ENCODE measurements around the gene EMID1.

The EMID1 gene

DNA sequence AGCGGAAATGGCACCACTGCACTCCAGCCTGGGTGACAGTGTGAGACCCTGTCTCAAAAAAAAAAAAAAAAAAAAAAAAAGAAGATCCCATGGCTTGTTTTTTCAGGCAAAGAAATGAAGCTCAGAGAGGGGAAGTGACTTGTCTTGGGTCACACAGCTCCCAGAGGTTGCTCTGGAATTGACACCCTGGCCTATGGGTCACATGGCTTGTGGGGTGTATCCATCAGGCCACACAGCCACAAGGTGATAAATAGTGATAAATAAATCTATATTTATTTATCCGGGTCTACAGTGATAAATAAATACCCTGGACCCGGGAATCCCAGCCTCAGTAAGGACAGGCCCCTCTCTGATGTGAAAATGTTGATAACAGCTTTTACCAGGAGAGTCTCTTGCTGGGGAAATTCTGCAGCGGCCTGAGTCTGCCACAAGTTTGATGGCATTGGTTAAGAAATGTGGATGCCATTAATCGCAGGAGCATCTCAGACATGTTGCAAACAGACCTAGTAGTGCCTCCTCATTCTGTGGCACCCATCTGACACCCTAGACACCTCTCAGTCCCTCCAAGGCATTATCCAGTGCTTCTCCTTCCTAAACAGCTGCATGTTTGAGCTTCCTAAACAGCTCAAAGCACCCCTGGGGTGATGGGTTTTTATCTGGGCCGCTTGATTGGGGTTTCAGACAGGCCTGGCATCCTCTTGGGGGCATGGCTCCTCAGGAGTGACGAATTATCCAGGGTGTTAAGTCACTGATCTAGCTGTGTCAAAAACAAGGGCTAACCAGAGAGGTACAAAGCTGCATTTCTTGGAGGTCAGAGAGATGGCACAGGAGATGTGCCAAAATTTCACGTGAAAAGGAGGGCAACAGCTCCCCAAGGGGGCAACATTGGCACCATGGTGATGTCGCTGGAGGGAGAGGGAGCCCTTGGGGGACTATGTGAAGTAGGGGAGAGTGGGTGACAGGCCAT is 1.9 kb upstream of the EMID1 start:
- no peak overlapping the region for H3K4me3 ChIP-seq (ENCODE audit: low read length)
- peaks cover 4% of the 10 kb centered on the region for H3K4me1 ChIP-seq (ENCODE audit: control insufficient read depth, insufficient read depth, low read length)
- H3K27ac ChIP-seq (ENCODE audit: low read length): no peak overlapping the region
- no CpG with 5 or more reads among the region's 9 CpGs for WGBS (ENCODE audit: insufficient coverage, insufficient read length)
- no peaks in the 10 kb centered on the region for H3K9me3 ChIP-seq (ENCODE audit: control insufficient read depth, insufficient read depth, low read length)
- no peaks in the 10 kb centered on the region for H3K36me3 ChIP-seq (ENCODE audit: control insufficient read depth, insufficient read depth, low read length)
- no peak for DNase-seq (ENCODE audit: low read depth, low spot score)
- no peaks in the 10 kb centered on the region for H3K27me3 ChIP-seq (ENCODE audit: control insufficient read depth, insufficient read depth, low read length)

DNA sequence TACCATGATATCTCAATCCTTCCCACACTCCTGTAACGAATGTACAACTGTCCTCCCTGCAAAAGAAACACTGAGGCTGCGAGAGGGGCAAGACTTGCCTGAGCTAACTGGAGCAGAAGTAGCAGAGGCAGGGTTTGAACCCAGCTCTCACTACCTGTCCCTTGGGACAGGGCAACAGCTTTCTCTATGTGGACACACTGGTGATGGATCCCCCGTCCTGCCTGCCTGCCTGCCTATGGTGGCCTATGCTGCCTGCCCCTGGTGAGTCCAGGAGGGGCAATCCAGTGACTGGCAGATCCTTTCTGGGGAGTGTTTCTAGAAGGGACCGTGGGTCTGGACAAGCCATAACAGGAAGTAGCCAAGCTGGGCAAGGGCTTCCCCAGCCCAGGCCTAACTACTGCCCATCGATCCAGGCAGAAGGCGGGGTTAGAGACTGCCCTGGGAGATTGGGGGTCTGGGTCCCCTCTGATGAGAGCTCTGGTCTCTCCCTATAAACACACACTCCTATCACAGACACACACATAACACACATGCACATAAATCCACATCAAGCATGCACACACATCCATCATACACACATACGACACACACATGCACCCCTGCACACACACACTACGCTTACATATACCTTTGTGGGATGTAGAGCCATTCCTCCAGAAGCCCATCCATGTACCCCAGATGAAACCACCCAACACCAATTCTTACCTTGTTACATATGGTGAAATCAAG is 1.1 kb upstream of the EMID1 start:
- Histone ChIP-seq H3K4me3 (ENCODE audit: low read length) (no peak overlapping the region), H3K4me1 (ENCODE audit: control insufficient read depth, insufficient read depth, low read length) (peaks cover 6% of the 10 kb centered on the region), H3K9me3 (ENCODE audit: control insufficient read depth, insufficient read depth, low read length) (no peaks in the 10 kb centered on the region), H3K36me3 (ENCODE audit: control insufficient read depth, insufficient read depth, low read length) (no peaks in the 10 kb centered on the region), H3K27me3 (ENCODE audit: control insufficient read depth, insufficient read depth, low read length) (no peaks in the 10 kb centered on the region), H3K27ac (ENCODE audit: low read length) (no peak overlapping the region)
- WGBS (ENCODE audit: insufficient coverage, insufficient read length): 100% methylated on average over 1 of the region's 8 CpGs
- DNase-seq (ENCODE audit: low read depth, low spot score): no peak

DNA sequence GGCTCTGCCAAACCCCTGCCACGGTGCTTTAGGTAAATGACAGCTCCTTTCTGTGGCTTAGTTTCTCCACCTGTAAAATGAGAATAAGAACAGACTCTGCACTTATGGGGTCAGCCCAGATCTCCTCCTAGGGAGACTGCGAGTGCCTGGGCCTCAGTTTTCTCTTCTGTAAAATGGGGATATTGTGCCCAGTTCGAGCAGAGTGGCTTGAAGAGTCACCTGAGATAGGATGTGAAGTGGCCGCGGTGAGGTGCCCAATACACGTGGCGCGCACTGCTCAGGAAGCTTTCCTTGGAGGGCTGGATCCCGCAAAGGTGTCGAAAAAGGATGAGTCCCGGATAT is 473 bp upstream of the EMID1 start:
- H3K27ac ChIP-seq (ENCODE audit: low read length): no peak overlapping the region
- no peak for DNase-seq (ENCODE audit: low read depth, low spot score)
- H3K27me3 ChIP-seq (ENCODE audit: control insufficient read depth, insufficient read depth, low read length): no peaks in the 10 kb centered on the region
- H3K36me3 ChIP-seq (ENCODE audit: control insufficient read depth, insufficient read depth, low read length): no peaks in the 10 kb centered on the region
- H3K4me3 ChIP-seq (ENCODE audit: low read length): peak overlapping the region; percentile 55
- peaks cover 6% of the 10 kb centered on the region for H3K4me1 ChIP-seq (ENCODE audit: control insufficient read depth, insufficient read depth, low read length)
- H3K9me3 ChIP-seq (ENCODE audit: control insufficient read depth, insufficient read depth, low read length): no peaks in the 10 kb centered on the region
- WGBS (ENCODE audit: insufficient coverage, insufficient read length): no CpG with 5 or more reads among the region's 11 CpGs

- no peaks in the 10 kb centered on the region for H3K36me3 ChIP-seq (ENCODE audit: control insufficient read depth, insufficient read depth, low read length)
- peaks cover 6% of the 10 kb centered on the region for H3K4me1 ChIP-seq (ENCODE audit: control insufficient read depth, insufficient read depth, low read length)
- no peak overlapping the region for H3K27ac ChIP-seq (ENCODE audit: low read length)
- H3K9me3 ChIP-seq (ENCODE audit: control insufficient read depth, insufficient read depth, low read length): no peaks in the 10 kb centered on the region
- no CpG with 5 or more reads among the region's 19 CpGs for whole genome bisulfite sequencing (ENCODE audit: insufficient coverage, insufficient read length)
- peak overlapping the region; percentile 80; the same call in 1 of the 2 replicates for H3K4me3 ChIP-seq (ENCODE audit: low read length)
- H3K27me3 ChIP-seq (ENCODE audit: control insufficient read depth, insufficient read depth, low read length): no peaks in the 10 kb centered on the region
- DNase-seq (ENCODE audit: low read depth, low spot score): no peak
Observed at GRCh38 chr22:29206372-29207242, 911 bp downstream of the EMID1 start.

DNA sequence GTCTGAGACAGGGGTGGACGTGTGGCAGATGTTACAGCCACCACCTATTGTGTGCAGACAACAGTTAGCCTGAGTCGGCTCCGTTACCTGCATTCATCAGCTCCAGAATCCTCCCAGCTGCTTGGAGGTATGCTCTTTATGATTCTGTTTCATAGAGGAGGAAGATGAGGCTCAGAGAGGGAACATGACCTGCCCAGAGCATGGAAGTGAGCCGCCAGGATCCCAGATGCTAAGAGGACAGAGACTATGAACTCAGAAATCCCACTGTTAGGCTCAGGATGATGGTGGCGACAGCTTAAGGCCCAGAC is 1.5 kb downstream of the EMID1 start:
- no peaks in the 10 kb centered on the region for H3K36me3 ChIP-seq (ENCODE audit: control insufficient read depth, insufficient read depth, low read length)
- no peak for DNase-seq (ENCODE audit: low read depth, low spot score)
- H3K4me3 ChIP-seq (ENCODE audit: low read length): no peak overlapping the region
- WGBS (ENCODE audit: insufficient coverage, insufficient read length): no CpG with 5 or more reads among the region's 5 CpGs
- H3K27me3 ChIP-seq (ENCODE audit: control insufficient read depth, insufficient read depth, low read length): no peaks in the 10 kb centered on the region
- H3K9me3 ChIP-seq (ENCODE audit: control insufficient read depth, insufficient read depth, low read length): no peaks in the 10 kb centered on the region
- H3K27ac ChIP-seq (ENCODE audit: low read length): no peak overlapping the region
- H3K4me1 ChIP-seq (ENCODE audit: control insufficient read depth, insufficient read depth, low read length): peaks cover 6% of the 10 kb centered on the region

DNA sequence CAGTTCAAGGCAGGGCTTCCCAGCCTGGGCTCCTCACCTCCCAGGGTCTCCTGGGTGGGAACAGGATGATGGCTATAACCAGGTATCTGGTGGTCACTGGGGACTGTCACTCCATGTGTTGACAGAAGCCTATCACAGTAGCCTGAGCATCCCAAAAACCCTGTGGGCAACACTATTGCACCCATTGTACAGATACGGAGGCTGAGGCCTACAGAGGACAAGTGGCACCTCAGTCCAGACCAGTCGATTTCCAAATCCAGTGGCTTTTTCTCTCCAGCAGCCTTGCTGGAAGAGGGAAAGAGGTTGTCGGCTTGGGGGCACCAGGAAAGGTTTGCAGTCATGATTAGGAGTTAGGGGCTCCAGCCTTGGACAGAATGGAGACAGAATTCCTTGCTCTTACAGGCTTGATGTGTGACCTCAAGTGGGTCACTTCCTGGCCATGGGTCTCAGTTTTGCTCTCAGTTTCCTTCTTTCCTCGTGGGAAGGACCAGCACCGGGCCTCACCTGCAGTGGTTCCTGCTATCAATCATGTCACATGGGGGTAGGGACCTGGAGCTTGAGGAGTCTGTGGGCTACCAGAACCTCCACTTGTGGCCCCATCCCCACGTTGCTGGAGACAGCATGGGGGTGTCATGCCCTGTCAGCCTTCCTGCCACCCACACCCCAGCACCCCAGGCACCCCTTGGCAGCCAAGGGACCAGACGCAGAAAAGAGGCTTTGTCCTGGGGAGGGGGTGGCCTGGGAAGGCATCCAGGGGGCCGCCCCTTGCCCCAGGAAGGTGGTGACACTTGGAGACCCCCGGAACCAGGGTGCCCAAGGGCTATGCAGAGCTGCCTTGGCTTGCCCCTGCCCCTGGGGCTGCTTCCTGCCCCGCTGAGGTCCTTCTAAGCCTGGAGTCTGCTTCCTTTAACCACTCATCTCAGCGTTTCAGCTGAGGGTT is 2.1 kb downstream of the EMID1 start:
- DNase-seq (ENCODE audit: low read depth, low spot score): no peak
- no CpG with 5 or more reads among the region's 11 CpGs for WGBS (ENCODE audit: insufficient coverage, insufficient read length)
- Histone ChIP-seq H3K36me3 (ENCODE audit: control insufficient read depth, insufficient read depth, low read length) (no peaks in the 10 kb centered on the region), H3K4me1 (ENCODE audit: control insufficient read depth, insufficient read depth, low read length) (peaks cover 4% of the 10 kb centered on the region), H3K27me3 (ENCODE audit: control insufficient read depth, insufficient read depth, low read length) (no peaks in the 10 kb centered on the region), H3K9me3 (ENCODE audit: control insufficient read depth, insufficient read depth, low read length) (no peaks in the 10 kb centered on the region), H3K4me3 (ENCODE audit: low read length) (no peak overlapping the region), H3K27ac (ENCODE audit: low read length) (no peak overlapping the region)

GRCh38 chr22:29208502-29208862 is 2.8 kb downstream of the EMID1 start:
- Histone ChIP-seq H3K4me3 (ENCODE audit: low read length) (no peak overlapping the region), H3K9me3 (ENCODE audit: control insufficient read depth, insufficient read depth, low read length) (no peaks in the 10 kb centered on the region), H3K36me3 (ENCODE audit: control insufficient read depth, insufficient read depth, low read length) (no peaks in the 10 kb centered on the region), H3K4me1 (ENCODE audit: control insufficient read depth, insufficient read depth, low read length) (peaks cover 4% of the 10 kb centered on the region), H3K27ac (ENCODE audit: low read length) (no peak overlapping the region), H3K27me3 (ENCODE audit: control insufficient read depth, insufficient read depth, low read length) (no peaks in the 10 kb centered on the region)
- no CpG with 5 or more reads among the region's 4 CpGs for WGBS (ENCODE audit: insufficient coverage, insufficient read length)
- no peak for DNase-seq (ENCODE audit: low read depth, low spot score)

GRCh38 chr22:29208879-29209623 is 3.4 kb downstream of the EMID1 start:
- H3K27me3 ChIP-seq (ENCODE audit: control insufficient read depth, insufficient read depth, low read length): no peaks in the 10 kb centered on the region
- H3K36me3 ChIP-seq (ENCODE audit: control insufficient read depth, insufficient read depth, low read length): no peaks in the 10 kb centered on the region
- H3K4me1 ChIP-seq (ENCODE audit: control insufficient read depth, insufficient read depth, low read length): peaks cover 4% of the 10 kb centered on the region
- H3K9me3 ChIP-seq (ENCODE audit: control insufficient read depth, insufficient read depth, low read length): no peaks in the 10 kb centered on the region
- WGBS (ENCODE audit: insufficient coverage, insufficient read length): no CpG with 5 or more reads among the region's 17 CpGs
- no peak overlapping the region for H3K4me3 ChIP-seq (ENCODE audit: low read length)
- DNase-seq (ENCODE audit: low read depth, low spot score): no peak
- no peak overlapping the region for H3K27ac ChIP-seq (ENCODE audit: low read length)

DNA sequence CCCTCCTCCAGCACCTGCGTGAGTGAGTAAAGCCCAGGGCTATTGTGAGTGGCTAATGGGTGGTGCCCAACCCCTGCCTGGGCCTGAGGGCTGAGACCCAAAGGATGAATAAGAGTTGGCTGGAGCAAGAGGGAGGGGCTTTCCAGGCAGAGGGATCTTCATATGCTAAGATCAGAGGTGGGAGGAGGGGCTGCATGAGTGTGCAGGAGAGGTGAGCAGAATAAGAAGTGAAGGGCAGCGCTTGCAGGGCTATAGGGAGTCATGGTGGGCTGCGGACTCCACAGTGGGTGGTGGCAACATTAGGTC is 3.9 kb downstream of the EMID1 start:
- no peak for DNase-seq (ENCODE audit: low read depth, low spot score)
- H3K4me3 ChIP-seq (ENCODE audit: low read length): no peak overlapping the region
- WGBS (ENCODE audit: insufficient coverage, insufficient read length): no CpG with 5 or more reads among the region's 3 CpGs
- H3K27ac ChIP-seq (ENCODE audit: low read length): no peak overlapping the region
- peaks cover 4% of the 10 kb centered on the region for H3K4me1 ChIP-seq (ENCODE audit: control insufficient read depth, insufficient read depth, low read length)
- no peaks in the 10 kb centered on the region for H3K36me3 ChIP-seq (ENCODE audit: control insufficient read depth, insufficient read depth, low read length)
- no peaks in the 10 kb centered on the region for H3K27me3 ChIP-seq (ENCODE audit: control insufficient read depth, insufficient read depth, low read length)
- H3K9me3 ChIP-seq (ENCODE audit: control insufficient read depth, insufficient read depth, low read length): no peaks in the 10 kb centered on the region

Measured in iPS DF 6.9 (cell line).